ENCODE data around the gene OOSP3.

GRCh38 chr11:59854871-59855270 is 23.7 kb upstream of the OOSP3 start:
- no peak for TF ChIP-seq CTCF (IDR thresholded peaks at IDR 0.05)
- TF ChIP-seq POLR2A (IDR thresholded peaks at IDR 0.05): no peak
